ENCODE data around the gene ZNF275.

- TF ChIP-seq ZFP3 (CRISPR knock-in tag; IDR thresholded peaks at IDR 0.05) (no peak), PATZ1 (CRISPR knock-in tag; IDR thresholded peaks at IDR 0.05; ENCODE audit: borderline replicate concordance) (no peak)
Measured at GRCh38 chrX:153380691-153381090, 46.7 kb downstream of the ZNF275 start.
